PC-3 (cell line): Measurements from ENCODE around the gene POLD4. TPM values are rescaled to one million over a fixed set of nuclear protein-coding genes. Genes with fewer than 3 reads are reported as not detected.
A peak's percentile ranks its signal among the peaks of the same experiment; 100 is the strongest.

Experiments
- ATAC-seq: fragments of 200-7000 bp; cut with Tn5 transposase; 2 replicates; pipeline ENCODE4 v1.9.1; 2020; ENCODE audit warnings: mild to moderate bottlenecking, moderate library complexity
- BruUV-seq: library from RNA; stranded (reverse); fragments of 400-500 nt; replicated peaks from 2 replicates; lab custom pipeline; 2021; lab: Mats Ljungman, UMichigan
- CTCF ChIA-PET: fragments of 300-600 bp; sonication (Branson Sonifier 250); formaldehyde crosslinking; loops from one replicate; lab custom pipeline; 2022; ENCODE audit warnings: antibody characterized with exemption; lab: Charles Lee
- POLR2A ChIA-PET: fragments of 300-600 bp; sonication (Branson Sonifier 250); formaldehyde crosslinking; loops from one replicate; lab custom pipeline; 2022; ENCODE audit warnings: antibody characterized with exemption; ENCODE audit not compliant: unreplicated experiment; lab: Charles Lee
- DNase-seq: peaks from one replicate; pipeline ENCODE4 v3.0.0-alpha.2; 2015
- H2AFZ ChIP-seq: fragments of 300-600 bp; sonication (generic); 2 replicates; pipeline ENCODE4 v1.6.0; 2016; ENCODE audit warnings: antibody characterized with exemption, low read length
- H3F3A ChIP-seq: fragments of 300-600 bp; sonication (generic); one replicate; pipeline ENCODE4 v1.6.0; 2017; ENCODE audit warnings: antibody characterized with exemption, low read length, control low read depth, mild to moderate bottlenecking; ENCODE audit not compliant: unreplicated experiment
- H3K27ac ChIP-seq: fragments of 300-600 bp; sonication (generic); 2 replicates; pipeline ENCODE4 v1.5.1; 2016; ENCODE audit warnings: mild to moderate bottlenecking, low read length
- H3K27me3 ChIP-seq: fragments of 300-600 bp; sonication (generic); 2 replicates; pipeline ENCODE4 v1.6.1; 2016; ENCODE audit warnings: low read length, mixed read lengths
- H3K36me3 ChIP-seq: fragments of 300-600 bp; sonication (generic); 2 replicates; pipeline ENCODE4 v1.6.1; 2016; ENCODE audit warnings: low read depth, mixed run types, low read length, mixed read lengths
- H3K4me1 ChIP-seq: fragments of 300-600 bp; sonication (generic); 2 replicates; pipeline ENCODE4 v1.5.1; 2016; ENCODE audit warnings: low read length; ENCODE audit not compliant: insufficient read depth
- H3K4me2 ChIP-seq: fragments of 300-600 bp; sonication (generic); 2 replicates; pipeline ENCODE4 v1.6.0; 2016; ENCODE audit warnings: low read length
- H3K4me3 ChIP-seq: fragments of 300-600 bp; sonication (generic); 2 replicates; pipeline ENCODE4 v1.5.1; 2016; ENCODE audit warnings: mild to moderate bottlenecking, low read length, mixed read lengths
- H3K79me2 ChIP-seq: fragments of 300-600 bp; sonication (generic); 2 replicates; pipeline ENCODE4 v1.6.1; 2017; ENCODE audit warnings: low read length, mixed read lengths
- H3K9ac ChIP-seq: fragments of 300-600 bp; sonication (generic); 2 replicates; pipeline ENCODE4 v1.6.0; 2016; ENCODE audit warnings: mild to moderate bottlenecking, low read length
- H3K9me2 ChIP-seq: fragments of 300-600 bp; sonication (generic); replicated peaks from 2 replicates; pipeline ENCODE4 v1.6.1; 2016; ENCODE audit warnings: mixed run types, low read length, mixed read lengths
- H3K9me3 ChIP-seq: fragments of 300-600 bp; sonication (generic); 2 replicates; pipeline ENCODE4 v1.6.1; 2016; ENCODE audit warnings: low read length, mixed read lengths
- H4K20me1 ChIP-seq: fragments of 300-600 bp; sonication (generic); 2 replicates; pipeline ENCODE4 v1.6.1; 2016; ENCODE audit warnings: low read length, mixed read lengths
- CTCF ChIP-seq: fragments of 300-600 bp; sonication (generic); conservative IDR thresholded peaks from 2 replicates; pipeline ENCODE4 v1.5.1; 2017; ENCODE audit warnings: antibody characterized with exemption, low read depth, mild to moderate bottlenecking, low read length
- EZH2 ChIP-seq: fragments of 300-600 bp; sonication (generic); IDR thresholded peaks from one replicate; pipeline ENCODE4 v1.6.1; 2017; ENCODE audit warnings: antibody characterized with exemption, mild to moderate bottlenecking, low read length; ENCODE audit not compliant: unreplicated experiment
- EZH2phosphoT487 ChIP-seq: fragments of 300-600 bp; sonication (generic); IDR thresholded peaks from 2 replicates; pipeline ENCODE4 v1.6.1; 2018; ENCODE audit warnings: mild to moderate bottlenecking, antibody characterized with exemption, low read length, borderline replicate concordance
- intact Hi-C: fragments of 100-400 bp; cut with micrococcal nuclease; formaldehyde crosslinking; loops from 2 replicates; pipeline ENCODE4 v1.9.0; 2023
- total RNA-seq: library from RNA; depleted of rRNA; stranded (reverse); fragments of >200 nt; gene quantifications from 2 replicates; pipeline ENCODE4 v1.2.3, GENCODE V29; 2014

Gene POLD4
- total RNA-seq, 1 experiment from 2014 or later: 81.5 TPM

- H3K4me3 ChIP-seq: peak overlapping the region; percentile 93
- H3K36me3 ChIP-seq: peaks cover 12% of the 10 kb centered on the region; the same call in 1 of the 2 replicates
- no peaks in the 10 kb centered on the region for H3K9me2 ChIP-seq
- DNase-seq: peak; percentile 63
- peak overlapping the region; percentile 55 for H3K27ac ChIP-seq
- BruUV-seq: no TSS peak
- ATAC-seq: peak; percentile 43
- intact Hi-C loops: loop anchor here (1.0 to 5.0 kb wide), 2 partner anchors 8 to 37 kb away; partner anchors contain the start of gene GRK2
- no peaks in the 10 kb centered on the region for H3K27me3 ChIP-seq
- peak overlapping the region; percentile 93 for H3K4me2 ChIP-seq
- CTCF ChIA-PET: interaction anchor here (2.0 kb wide), 1 partner anchor 14 kb away, joined by 14 read pairs; no protein-coding TSS in a partner anchor
- TF ChIP-seq CTCF (no peak), EZH2phosphoT487 (no peak), EZH2 (no peak)
- H2AFZ ChIP-seq: peak overlapping the region; percentile 54
- H3K4me1 ChIP-seq: peaks cover 18% of the 10 kb centered on the region
- no peaks in the 10 kb centered on the region for H3K9me3 ChIP-seq
- no peaks in the 10 kb centered on the region for H4K20me1 ChIP-seq
- peaks cover 15% of the 10 kb centered on the region for H3K79me2 ChIP-seq
- H3K9ac ChIP-seq: peak overlapping the region; percentile 91
- POLR2A ChIA-PET: interaction anchor here (0.7 to 1.0 kb wide), 2 partner anchors 11 to 34 kb away, joined by 3 read pairs; no protein-coding TSS in a partner anchor
- H3F3A ChIP-seq: no peaks in the 10 kb centered on the region
Observed at GRCh38 chr11:67303835-67304411, 49.4 kb downstream of the POLD4 start.

GRCh38 chr11:67303132-67303834 is 50.1 kb downstream of the POLD4 start, which contains the start of gene SSH3:
TSS of gene SSH3 (plus strand) at chr11:67303530. CDS start at chr11:67303626, 96 bp downstream.
- TF ChIP-seq EZH2phosphoT487: no peak
- no peak for TF ChIP-seq CTCF
- TF ChIP-seq EZH2: no peak
- Histone ChIP-seq H3K4me2 (peak within 1 kb of the TSS; percentile 93), H3F3A (no peaks in the 10 kb centered on the region), H3K9me2 (no peaks in the 10 kb centered on the region), H3K79me2 (peaks cover 15% of the 10 kb centered on the region), H3K27ac (peak within 1 kb of the TSS; percentile 55), H3K9me3 (no peaks in the 10 kb centered on the region), H4K20me1 (no peaks in the 10 kb centered on the region), H3K4me1 (peaks cover 18% of the 10 kb centered on the region), H3K9ac (peak within 1 kb of the TSS; percentile 91), H3K4me3 (peak within 1 kb of the TSS; percentile 93), H3K27me3 (no peaks in the 10 kb centered on the region), H3K36me3 (peaks cover 15% of the 10 kb centered on the region; the same call in 1 of the 2 replicates), H2AFZ (peak within 1 kb of the TSS; percentile 54)
- ChIA-PET CTCF (interaction anchor here (0.6 to 2.0 kb wide), 2 partner anchors 14 to 43 kb away, joined by 3 to 14 read pairs; no protein-coding TSS in a partner anchor), POLR2A (interaction anchor here (0.7 to 1.0 kb wide), 4 partner anchors 10 to 34 kb away, joined by 3 to 5 read pairs (median 3); no protein-coding TSS in a partner anchor)
- ATAC-seq (peak; percentile 82), DNase-seq (peak; percentile 88)
- no TSS peak for BruUV-seq
- intact Hi-C loops: loop anchor here (1.0 to 5.0 kb wide), 2 partner anchors 9 to 36 kb away; partner anchors contain the start of gene GRK2
